ENCODE results near the gene FITM1.

GRCh38 chr14:24145219-24145618, 14.8 kb downstream of the FITM1 start:
- TF ChIP-seq CTCF (IDR thresholded peaks at IDR 0.05; ENCODE audit: low read depth, low read length, poor library complexity, severe bottlenecking) (no peak), EZH2phosphoT487 (IDR thresholded peaks at IDR 0.05; ENCODE audit: borderline replicate concordance, low read length) (no peak)

All from DOHH2 (cell line).